ENCODE data around the gene BEX3.

- no peak for TF ChIP-seq CTCF (IDR thresholded peaks at IDR 0.05)
- no peak for TF ChIP-seq POLR2AphosphoS5 (IDR thresholded peaks at IDR 0.05)
- no peak for TF ChIP-seq POLR2A (IDR thresholded peaks at IDR 0.05)
- TF ChIP-seq EP300 (IDR thresholded peaks at IDR 0.05; ENCODE audit: low read depth) = no peak
These were observed 28.5 kb upstream of the BEX3 start for GRCh38 chrX:103347682-103348397.
